Endothelial cell of umbilical vein (primary cell): Measurements from ENCODE around the gene RAB11FIP3. TPM values are rescaled to one million over a fixed set of nuclear protein-coding genes. Genes with fewer than 3 reads are reported as not detected.
A peak's percentile ranks its signal among the peaks of the same experiment; 100 is the strongest.

Experiments
- BruUV-seq: library from RNA; stranded (reverse); fragments of 400-500 nt; replicated peaks from 2 replicates; lab custom pipeline; 2021; lab: Mats Ljungman, UMichigan
- CTCF ChIA-PET: fragments of 300-600, 350-600 bp; sonication (Branson Sonifier 250); formaldehyde crosslinking; loops from one replicate; lab custom pipeline; 2021; ENCODE audit warnings: antibody characterized with exemption, inconsistent platforms; lab: Charles Lee
- POLR2A ChIA-PET: fragments of 300-600, 350-600 bp; sonication (Branson Sonifier 250); formaldehyde crosslinking; loops from one replicate; lab custom pipeline; 2021; ENCODE audit warnings: antibody characterized with exemption, inconsistent platforms; lab: Charles Lee
- DNase-seq: peaks from one replicate; pipeline ENCODE4 v3.0.0-alpha.2; 2011; ENCODE audit warnings: low read depth, low spot score
- FAIRE-seq: peaks from 2 replicates; lab custom pipeline; 2011; peaks lifted over from hg19 to GRCh38; lab: Jason Lieb, UNC
- H2AFZ ChIP-seq: 2 replicates; pipeline ENCODE4 v1.6.0; 2012; ENCODE audit warnings: low read depth, low read length, control low read depth, inconsistent platforms
- H3K27ac ChIP-seq: 2 replicates; pipeline ENCODE4 v1.5.1; 2011; ENCODE audit warnings: low read depth, mild to moderate bottlenecking, control low read depth, low read length, moderate library complexity; ENCODE audit not compliant: insufficient read depth
- H3K27me3 ChIP-seq, 2 experiments: 2 replicates each; pipeline versions ENCODE4 v1.6.0 to v1.6.1; 2011; ENCODE audit warnings: low read length in 2 of 2, mixed read lengths in 1 of 2; ENCODE audit not compliant: control insufficient read depth in 2 of 2, insufficient read depth in 2 of 2
- H3K36me3 ChIP-seq, 2 experiments: 2 replicates in 1 of 2; 3 replicates in 1 of 2; pipeline ENCODE4 v1.5.1; 2011; ENCODE audit warnings: low read length in 2 of 2, mild to moderate bottlenecking in 1 of 2, moderate library complexity in 1 of 2; ENCODE audit not compliant: control insufficient read depth in 2 of 2, insufficient read depth in 2 of 2; ENCODE audit errors: extremely low read depth in 1 of 2
- H3K4me1 ChIP-seq: 3 replicates; pipeline ENCODE4 v1.5.1; 2011; ENCODE audit warnings: mild to moderate bottlenecking, low read length; ENCODE audit not compliant: control insufficient read depth, insufficient read depth; ENCODE audit errors: extremely low read depth
- H3K4me2 ChIP-seq: 2 replicates; pipeline ENCODE4 v1.6.1; 2011; ENCODE audit warnings: low read length, control low read depth, mixed read lengths; ENCODE audit not compliant: insufficient read depth
- H3K4me3 ChIP-seq, 3 experiments: fragments of 200-600 bp in 1 of 3; sonication (generic), shearing (Covaris generic) in 1 of 3; replicated peaks in 1 of 3; 2 replicates each; pipeline ENCODE4 v1.5.1; 2011 to 2016; ENCODE audit warnings: control low read depth in 3 of 3, low read length in 3 of 3, mild to moderate bottlenecking in 2 of 3, inconsistent platforms in 1 of 3, low read depth in 1 of 3, moderate library complexity in 1 of 3; ENCODE audit not compliant: insufficient read depth in 1 of 3
- H3K79me2 ChIP-seq: 2 replicates; pipeline ENCODE4 v1.6.0; 2012; ENCODE audit warnings: low read length, inconsistent platforms; ENCODE audit not compliant: control insufficient read depth, insufficient read depth
- H3K9ac ChIP-seq: replicated peaks from 2 replicates; pipeline ENCODE3; 2011; ENCODE audit warnings: low read length, control low read depth; ENCODE audit not compliant: insufficient read depth; ENCODE audit errors: extremely low read depth
- H3K9me1 ChIP-seq: replicated peaks from 3 replicates; pipeline ENCODE4 v1.6.0; 2011; ENCODE audit warnings: mild to moderate bottlenecking, low read length; ENCODE audit not compliant: control insufficient read depth, insufficient read depth; ENCODE audit errors: extremely low read depth
- H3K9me3 ChIP-seq: replicated peaks from 2 replicates; pipeline ENCODE4 v1.5.1; 2012; ENCODE audit warnings: low read length, inconsistent platforms; ENCODE audit not compliant: control insufficient read depth, insufficient read depth
- H4K20me1 ChIP-seq: replicated peaks from 2 replicates; pipeline ENCODE3; 2011; ENCODE audit warnings: mild to moderate bottlenecking, low read length; ENCODE audit not compliant: control insufficient read depth, insufficient read depth; ENCODE audit errors: extremely low read depth
- EZH2 ChIP-seq: IDR thresholded peaks from 2 replicates; pipeline ENCODE4 v1.6.1; 2012; ENCODE audit warnings: borderline replicate concordance, low read depth, mild to moderate bottlenecking, moderate library complexity, low read length, inconsistent platforms; ENCODE audit not compliant: severe bottlenecking
- FOS ChIP-seq: IDR thresholded peaks from 2 replicates; pipeline ENCODE4 v1.6.1; 2011; ENCODE audit warnings: mild to moderate bottlenecking, low read length, moderate library complexity, borderline replicate concordance; ENCODE audit not compliant: insufficient read depth
- GATA2 ChIP-seq: IDR thresholded peaks from 2 replicates; pipeline ENCODE4 v1.7.0; 2011; ENCODE audit warnings: low read depth, mild to moderate bottlenecking, moderate library complexity, mixed read lengths, low read length; ENCODE audit not compliant: insufficient read length, insufficient read depth
- MAX ChIP-seq: IDR thresholded peaks from 2 replicates; pipeline ENCODE4 v1.6.1; 2011; ENCODE audit not compliant: insufficient read depth, insufficient read length
- MYC ChIP-seq: IDR thresholded peaks from one replicate; pipeline ENCODE4 v1.6.1; 2011; ENCODE audit warnings: mild to moderate bottlenecking, low read depth, low read length
- POLR2A ChIP-seq: IDR thresholded peaks from 2 replicates; pipeline ENCODE4 v1.6.1; 2012; ENCODE audit warnings: low read depth, mild to moderate bottlenecking, control low read depth, low read length
- dilution Hi-C: fragments of 300-500 bp; cut with MboI; formaldehyde crosslinking; loops from one replicate; pipeline ENCODE4 v1.15.0; 2019; ENCODE audit warnings: low sequenced_read_pairs; ENCODE audit not compliant: extremely low pct_ligation_motif_present
- intact Hi-C: fragments of 100-400 bp; cut with micrococcal nuclease; formaldehyde crosslinking; loops from one replicate; pipeline ENCODE4 v1.10.0; 2022
- polyA plus RNA-seq, 4 experiments: library from polyadenylated mRNA; depleted of rRNA in 3 of 4; stranded (reverse) in 3 of 4; unstranded in 1 of 4; fragments of >200 nt; gene quantifications; 2 replicates each; pipeline versions ENCODE4 v1.2.1 to v1.2.3, GENCODE V29; 2011 to 2012; ENCODE audit warnings: missing spikeins in 1 of 4
- total RNA-seq: library from RNA; stranded (reverse); gene quantifications from 2 replicates; pipeline ENCODE4 v1.2.3, GENCODE V29; 2021

RAB11FIP3 gene
- total and polyA plus RNA-seq, 2 donors (not counting 3 experiments of a cell fraction or from before 2014, with no cell fraction given) = 20.5 to 75.9 TPM

- H3K4me1 ChIP-seq = peaks cover 12% of the 10 kb centered on the region
- no peaks in the 10 kb centered on the region for H3K36me3 ChIP-seq
- intact Hi-C loops (no loop called here), dilution Hi-C loops (no loop called here)
- FAIRE-seq (no peak), DNase-seq (no peak)
- H3K9me1 ChIP-seq = no peaks in the 10 kb centered on the region
- H3K9ac ChIP-seq = no peak overlapping the region
- no peak overlapping the region for H2AFZ ChIP-seq
- H3K79me2 ChIP-seq = no peaks in the 10 kb centered on the region
- TF ChIP-seq EZH2 (no peak), MAX (peak; percentile 26)
- ChIA-PET POLR2A (no interaction called here), CTCF (no interaction called here)
- no peak overlapping the region for H3K27ac ChIP-seq
- H3K27me3 ChIP-seq = peaks cover 14 to 19% of the 10 kb centered on the region in 2 experiments
- no peaks in the 10 kb centered on the region for H3K9me3 ChIP-seq
- BruUV-seq = no TSS peak
- no peak overlapping the region for H3K4me3 ChIP-seq
- no peaks in the 10 kb centered on the region for H4K20me1 ChIP-seq
- no peak overlapping the region for H3K4me2 ChIP-seq
These were observed 136.8 kb downstream of the RAB11FIP3 start for GRCh38 chr16:561957-562938.

GRCh38 chr16:563072-563644 lies 137.7 kb downstream of the RAB11FIP3 start:
- H3K9me1 ChIP-seq = no peaks in the 10 kb centered on the region
- H4K20me1 ChIP-seq = no peaks in the 10 kb centered on the region
- H3K9ac ChIP-seq = no peak overlapping the region
- BruUV-seq = no TSS peak
- FAIRE-seq = no peak
- intact Hi-C loops (no loop called here), dilution Hi-C loops (no loop called here)
- H3K27ac ChIP-seq = no peak overlapping the region
- H3K36me3 ChIP-seq = no peaks in the 10 kb centered on the region
- H3K79me2 ChIP-seq = no peaks in the 10 kb centered on the region
- H3K4me2 ChIP-seq = no peak overlapping the region
- no peak overlapping the region for H2AFZ ChIP-seq
- ChIA-PET POLR2A (no interaction called here), CTCF (no interaction called here)
- peaks cover 14 to 19% of the 10 kb centered on the region in 2 experiments for H3K27me3 ChIP-seq
- H3K4me3 ChIP-seq = no peak overlapping the region
- DNase-seq = no peak
- TF ChIP-seq MAX (no peak), EZH2 (no peak), GATA2 (no peak), FOS (no peak), POLR2A (no peak), MYC (no peak)
- H3K9me3 ChIP-seq = no peaks in the 10 kb centered on the region
- peaks cover 12% of the 10 kb centered on the region for H3K4me1 ChIP-seq
